Heart left ventricle (tissue), 13 donors: Measurements from ENCODE around the gene FBLN2.

Experiments
- CTCF ChIP-seq, 12 donors: fragments of 200-600 bp; sonication (generic) in 4 of 12; IDR thresholded peaks; one replicate each; pipeline versions ENCODE4 v1.5.0 to v1.8.0; 2018 to 2022; ENCODE audit warnings: antibody characterized with exemption in 12 of 12, mild to moderate bottlenecking in 5 of 12
- POLR2A ChIP-seq, 2 donors: fragments of 450-650 bp; IDR thresholded peaks; one replicate each; pipeline ENCODE4 v1.6.1; 2017; ENCODE audit warnings: antibody characterized with exemption in 2 of 2, mild to moderate bottlenecking in 2 of 2, moderate library complexity in 2 of 2
- donor health status: ischemic (EF 13 %, LVEDD 7.1; RV severe dilation, severe dysfunction).
- donor health status: DM: no; HTN: yes; CAD: no.
- donor health status: DM: no; HTN: no; CAD: no.
- donor health status: ischemic (EF 25% LVEDD 6.9; RV normal size, moderate dysfunction).
- donor health status: ischemic (EF 25% LVEDD 5.7; RV mildly dilated, moderate dysfunction).
- donor health status: ischemic (EF 35%, LVEDD 5.7; RV mildly dilated, moderate dysfunction).
- donor health status: nonischemic (EF 11% LVEDD 7.7; RV severe dilation, severe dysfunction).
- donor health status: DM: yes; HTN: yes; CAD: no.
- donor health status: PGD.
- donor health status: ischemic (EF 29% LVEDD 5.4; RV normal size, mild dysfunction).
- donor health status: nonischemic (EF 23%, LVEDD 6.1; RV moderate dilation, normal function).

- TF ChIP-seq POLR2A (IDR thresholded peaks at IDR 0.05) (no peak), CTCF (IDR thresholded peaks at IDR 0.05) (no peak)
Measured at GRCh38 chr3:13633176-13633575, 84.3 kb downstream of the FBLN2 start.
